ENCODE results near the gene CDC34.

- TF ChIP-seq CTCF (IDR thresholded peaks at IDR 0.05; ENCODE audit: control extremely low read depth in 1 of 3, insufficient read depth in 1 of 3, low read depth in 1 of 3, low read length in 3 of 3) (no peak), CEBPB (IDR thresholded peaks at IDR 0.05; ENCODE audit: low read depth, low read length) (no peak), USF2 (IDR thresholded peaks at IDR 0.05; ENCODE audit: low read length) (no peak), FOSL1 (IDR thresholded peaks at IDR 0.05; ENCODE audit: insufficient read depth, low read depth, low read length) (no peak), SIX5 (IDR thresholded peaks at IDR 0.05; ENCODE audit: low read depth, low read length) (no peak), CBX8 (IDR thresholded peaks at IDR 0.05; ENCODE audit: borderline replicate concordance, low read depth, low read length) (no peak), JUND (IDR thresholded peaks at IDR 0.05; ENCODE audit: low read length) (no peak), HDAC2 (IDR thresholded peaks at IDR 0.05; ENCODE audit: borderline replicate concordance in 1 of 2, low read depth in 2 of 2, low read length in 2 of 2) (no peak), BCL11A (IDR thresholded peaks at IDR 0.05; ENCODE audit: low read depth in 2 of 2, low read length in 2 of 2) (no peak), KDM1A (IDR thresholded peaks at IDR 0.05; ENCODE audit: borderline replicate concordance, low read length) (no peak), TCF12 (IDR thresholded peaks at IDR 0.05; ENCODE audit: low read depth, low read length) (no peak), ATF3 (IDR thresholded peaks at IDR 0.05; ENCODE audit: insufficient read depth, low read depth, low read length) (no peak)
These were observed 35.3 kb downstream of the CDC34 start for GRCh38 chr19:566844-567243.

Measured in H1 (cell line).